Cardiac fibroblast (primary cell): Measurements from ENCODE around the gene SPATA45.
"Not testable (repeated sequence)": the region's sequence is repeated elsewhere in the genome, so short reads cannot be mapped to it uniquely, and the experiment has no call there.

Source experiments
- DNase-seq, 2 donors: peaks; one replicate each; pipeline versions ENCODE4 v3.0.0 to v3.0.0-alpha.2; 2010; ENCODE audit warnings: low read depth in 2 of 2
- H3K4me3 ChIP-seq, 2 donors: replicated peaks in 1 of 2; 1 replicate in 1 of 2; 2 replicates in 1 of 2; pipeline ENCODE4 v1.5.1; 2011; ENCODE audit warnings: low read depth in 2 of 2, low read length in 2 of 2, mild to moderate bottlenecking in 2 of 2, moderate library complexity in 1 of 2
- CTCF ChIP-seq: IDR thresholded peaks from one replicate; pipeline ENCODE4 v1.5.1; 2011; ENCODE audit warnings: low read depth, mild to moderate bottlenecking, low read length, inconsistent platforms

Gene SPATA45

GRCh38 chr1:212856755-212857154 is 9.3 kb upstream of the SPATA45 start:
- no peak overlapping the region for H3K4me3 ChIP-seq
- DNase-seq: no peak
- no peak for TF ChIP-seq CTCF

- no peak overlapping the region for H3K4me3 ChIP-seq
- DNase-seq: no peak
- TF ChIP-seq CTCF: no peak
Observed at GRCh38 chr1:212853658-212854057, 6.2 kb upstream of the SPATA45 start.

GRCh38 chr1:212852105-212852688 is 4.7 kb upstream of the SPATA45 start:
- TF ChIP-seq CTCF: no peak
- no peak for DNase-seq
- no peak overlapping the region for H3K4me3 ChIP-seq

- not testable (repeated sequence) for DNase-seq, H3K4me3 ChIP-seq
Observed at GRCh38 chr1:212844521-212844920, 2.9 kb downstream of the SPATA45 start.

GRCh38 chr1:212838145-212838544 is 9.3 kb downstream of the SPATA45 start:
- no peak overlapping the region for H3K4me3 ChIP-seq
- no peak for DNase-seq
- no peak for TF ChIP-seq CTCF

GRCh38 chr1:212833211-212834207 is 13.9 kb downstream of the SPATA45 start:
- DNase-seq: not testable (repeated sequence)

GRCh38 chr1:212828395-212828794 is 19.1 kb downstream of the SPATA45 start:
- no peak for TF ChIP-seq CTCF
- no peak overlapping the region for H3K4me3 ChIP-seq
- no peak for DNase-seq

More at GRCh38 chr1:212833211-212834207, 13.9 kb downstream of the SPATA45 start:
- H3K4me3 ChIP-seq: not testable (repeated sequence)
